Neutrophil (primary cell): ENCODE data around the gene ZNF398.
A peak's percentile ranks its signal among the peaks of the same experiment; 100 is the strongest.

Experiments
- H3K27ac ChIP-seq: fragments of 200-600 bp; sonication (generic); 2 replicates; pipeline ENCODE4 v1.5.1; 2016; ENCODE audit warnings: mild to moderate bottlenecking, moderate library complexity
- H3K27me3 ChIP-seq: fragments of 200-600 bp; sonication (generic); 2 replicates; pipeline ENCODE4 v1.6.0; 2016; ENCODE audit warnings: mild to moderate bottlenecking
- H3K36me3 ChIP-seq: fragments of 200-600 bp; sonication (generic); 2 replicates; pipeline ENCODE4 v1.5.1; 2017
- H3K4me1 ChIP-seq, 2 experiments: fragments of 200-600 bp in 1 of 2; sonication (generic) in 1 of 2; 1 replicate in 1 of 2; 2 replicates in 1 of 2; pipeline versions ENCODE4 v1.5.1 to v1.6.1; 2013 to 2016; ENCODE audit warnings: low read depth in 1 of 2, low read length in 1 of 2, mild to moderate bottlenecking in 1 of 2, moderate library complexity in 1 of 2; ENCODE audit not compliant: control insufficient read depth in 1 of 2, insufficient read depth in 1 of 2
- H3K4me3 ChIP-seq, 2 experiments: fragments of 200-600 bp in 1 of 2; sonication (generic) in 1 of 2; 1 replicate in 1 of 2; 2 replicates in 1 of 2; pipeline ENCODE4 v1.5.1; 2013 to 2016; ENCODE audit warnings: low read depth in 1 of 2, low read length in 1 of 2, mild to moderate bottlenecking in 1 of 2, moderate library complexity in 1 of 2
- H3K9me3 ChIP-seq: fragments of 200-600 bp; sonication (generic); 2 replicates; pipeline ENCODE4 v1.5.1; 2016
- CTCF ChIP-seq: fragments of 200-600 bp; sonication (generic); IDR thresholded peaks from 2 replicates; pipeline ENCODE4 v1.5.1; 2016; ENCODE audit warnings: antibody characterized with exemption

The ZNF398 gene

GRCh38 chr7:149104214-149104613 is 43.0 kb upstream of the ZNF398 start:
- no peak for TF ChIP-seq CTCF
- no peaks in the 10 kb centered on the region for H3K27me3 ChIP-seq
- no peak overlapping the region for H3K27ac ChIP-seq
- no peaks in the 10 kb centered on the region for H3K4me1 ChIP-seq
- no peaks in the 10 kb centered on the region for H3K9me3 ChIP-seq
- H3K36me3 ChIP-seq, result no peaks in the 10 kb centered on the region
- H3K4me3 ChIP-seq, result no peak overlapping the region

- Histone ChIP-seq H3K36me3 (no peaks in the 10 kb centered on the region), H3K9me3 (no peaks in the 10 kb centered on the region), H3K27ac (no peak overlapping the region), H3K4me1 (no peaks in the 10 kb centered on the region), H3K27me3 (no peaks in the 10 kb centered on the region), H3K4me3 (no peak overlapping the region)
- TF ChIP-seq CTCF, result no peak
Observed at GRCh38 chr7:149104749-149105148, 42.5 kb upstream of the ZNF398 start.

- no peak overlapping the region for H3K27ac ChIP-seq
- no peaks in the 10 kb centered on the region for H3K9me3 ChIP-seq
- no peaks in the 10 kb centered on the region for H3K36me3 ChIP-seq
- no peaks in the 10 kb centered on the region for H3K27me3 ChIP-seq
- H3K4me1 ChIP-seq, result no peaks in the 10 kb centered on the region
- no peak overlapping the region for H3K4me3 ChIP-seq
- TF ChIP-seq CTCF, result no peak
Observed at GRCh38 chr7:149109969-149110368, 37.3 kb upstream of the ZNF398 start.

- peak overlapping the region; percentile 94 for H3K27ac ChIP-seq
- peaks cover under 1% of the 10 kb centered on the region for H3K36me3 ChIP-seq
- no peaks in the 10 kb centered on the region for H3K27me3 ChIP-seq
- H3K4me3 ChIP-seq, result peak overlapping the region; percentile 92 to 99
- peaks cover 20 to 26% of the 10 kb centered on the region in 2 experiments for H3K4me1 ChIP-seq
- H3K9me3 ChIP-seq, result no peaks in the 10 kb centered on the region
- TF ChIP-seq CTCF, result no peak
Observed at GRCh38 chr7:149125189-149125862, 21.9 kb upstream of the ZNF398 start.

GRCh38 chr7:149125863-149126661 is 21.2 kb upstream of the ZNF398 start, which contains the start of gene ZNF425:
Gene ZNF425 (minus strand): TSS chr7:149126324. CDS start chr7:149126213, 111 bp downstream.
- TF ChIP-seq CTCF, result peak; percentile 98
- H3K4me3 ChIP-seq, result peak within 1 kb of the TSS; percentile 92 to 99
- H3K27me3 ChIP-seq, result no peaks in the 10 kb centered on the region
- H3K27ac ChIP-seq, result peak within 1 kb of the TSS; percentile 94
- H3K4me1 ChIP-seq, result peaks cover 16 to 20% of the 10 kb centered on the region in 2 experiments
- no peaks in the 10 kb centered on the region for H3K9me3 ChIP-seq
- H3K36me3 ChIP-seq, result peaks cover 4% of the 10 kb centered on the region
